Nephron (organoid): Measurements from ENCODE around the gene WDFY4.
A peak's percentile ranks its signal among the peaks of the same experiment; 100 is the strongest.

Experiments
- H3K27ac Mint-ChIP-seq, 3 experiments: 2 replicates each; pipeline ENCODE4 v1.8.0; 2020; ENCODE audit warnings: mixed read lengths in 3 of 3, mild to moderate bottlenecking in 2 of 3, moderate library complexity in 1 of 3
- H3K27me3 Mint-ChIP-seq: 2 replicates; pipeline ENCODE4 v1.8.0; 2021; ENCODE audit warnings: low read depth, mild to moderate bottlenecking, moderate library complexity, mixed read lengths
- H3K36me3 Mint-ChIP-seq: 2 replicates; pipeline ENCODE4 v1.8.0; 2020; ENCODE audit warnings: low read depth, mixed read lengths
- H3K4me1 Mint-ChIP-seq: 2 replicates; pipeline ENCODE4 v1.8.0; 2020; ENCODE audit warnings: mixed read lengths
- H3K4me3 Mint-ChIP-seq, 3 experiments: 2 replicates each; pipeline ENCODE4 v1.8.0; 2020; ENCODE audit warnings: mild to moderate bottlenecking in 3 of 3, mixed read lengths in 3 of 3, moderate library complexity in 2 of 3
- H3K9me3 Mint-ChIP-seq: 2 replicates; pipeline ENCODE4 v1.8.0; 2020; ENCODE audit warnings: mixed read lengths
- CTCF ChIP-seq, 3 experiments: fragments of 200-600 bp; sonication (generic); IDR thresholded peaks; one replicate each; pipeline ENCODE4 v1.5.0; 2021; ENCODE audit warnings: antibody characterized with exemption in 3 of 3; ENCODE audit not compliant: unreplicated experiment in 3 of 3

Gene WDFY4

GRCh38 chr10:48882881-48883280, 198.2 kb downstream of the WDFY4 start:
- Mint-ChIP-seq H3K36me3 (no peaks in the 10 kb centered on the region), H3K27ac (no peak overlapping the region), H3K4me1 (no peaks in the 10 kb centered on the region), H3K27me3 (peaks cover 24% of the 10 kb centered on the region), H3K9me3 (no peaks in the 10 kb centered on the region), H3K4me3 (no peak overlapping the region)
- no peak for TF ChIP-seq CTCF (IDR thresholded peaks at IDR 0.05; ENCODE audit: unreplicated experiment in 3 of 3)

DNA sequence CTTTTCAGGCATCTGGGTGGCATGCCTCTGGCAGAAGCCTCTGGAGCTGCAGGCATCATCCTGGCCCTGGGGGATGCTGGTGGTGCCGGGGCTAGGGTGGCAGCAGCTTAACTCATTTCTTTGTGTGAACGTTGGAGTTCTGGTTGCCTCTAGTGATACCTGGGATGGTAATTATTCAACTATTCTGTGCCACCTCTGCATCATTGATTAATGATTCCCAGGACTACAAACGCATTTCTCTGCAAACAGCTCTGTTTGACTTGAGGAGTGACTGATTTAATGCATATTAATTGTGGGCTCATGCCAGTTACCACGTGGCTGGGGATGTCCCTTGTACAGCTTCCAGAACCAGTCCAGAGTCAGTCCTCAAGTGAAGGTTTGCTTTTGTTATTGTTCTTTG, 199.0 kb downstream of the WDFY4 start:
- H3K4me3 Mint-ChIP-seq, result no peak overlapping the region
- H3K4me1 Mint-ChIP-seq, result no peaks in the 10 kb centered on the region
- no peaks in the 10 kb centered on the region for H3K36me3 Mint-ChIP-seq
- H3K9me3 Mint-ChIP-seq, result no peaks in the 10 kb centered on the region
- H3K27ac Mint-ChIP-seq, result no peak overlapping the region
- TF ChIP-seq CTCF (IDR thresholded peaks at IDR 0.05; ENCODE audit: unreplicated experiment in 3 of 3), result no peak
- H3K27me3 Mint-ChIP-seq, result peaks cover 21% of the 10 kb centered on the region

DNA sequence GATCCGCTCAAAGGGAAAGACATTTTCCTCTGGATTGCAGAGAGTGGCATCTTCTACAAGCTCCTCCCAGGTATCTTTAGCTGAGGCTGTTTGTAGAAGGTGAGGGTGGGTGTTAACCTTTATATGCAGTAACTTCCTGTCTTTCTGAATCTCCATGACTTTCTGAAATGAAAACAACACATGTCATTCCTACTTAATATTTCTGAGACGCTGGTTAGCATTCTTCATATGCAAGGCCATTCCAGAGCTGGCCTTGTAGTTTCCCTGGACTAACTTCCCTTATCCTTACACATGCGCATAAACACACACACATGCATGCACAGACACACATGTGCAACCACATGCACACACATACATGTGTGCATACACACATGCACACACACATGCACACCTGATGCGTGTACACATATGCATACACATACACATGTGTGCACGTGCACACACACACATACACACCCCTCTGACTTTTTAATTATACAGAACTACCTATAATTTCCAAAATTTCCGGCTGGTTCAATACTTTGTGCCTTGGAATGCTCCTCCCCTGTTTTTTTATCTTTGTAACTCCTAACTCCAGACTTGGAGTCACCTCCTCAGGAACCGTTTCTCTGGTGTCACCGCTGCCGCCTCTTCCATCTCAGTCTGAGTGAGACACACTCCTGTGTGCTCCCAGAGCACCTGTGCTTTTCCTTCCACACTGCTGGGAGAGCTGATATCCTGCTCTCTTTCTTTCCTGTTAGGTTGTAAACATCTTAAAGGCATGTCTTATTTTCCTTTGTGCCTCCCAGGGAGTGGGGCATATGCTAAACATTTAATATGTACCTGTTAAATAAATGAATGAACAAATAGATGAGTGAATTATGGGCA, 199.7 kb downstream of the WDFY4 start:
- Mint-ChIP-seq H3K27ac (no peak overlapping the region), H3K27me3 (peaks cover 20% of the 10 kb centered on the region), H3K4me1 (no peaks in the 10 kb centered on the region), H3K9me3 (no peaks in the 10 kb centered on the region), H3K36me3 (no peaks in the 10 kb centered on the region), H3K4me3 (no peak overlapping the region)
- TF ChIP-seq CTCF (IDR thresholded peaks at IDR 0.05; ENCODE audit: unreplicated experiment in 3 of 3), result no peak

- H3K36me3 Mint-ChIP-seq, result no peaks in the 10 kb centered on the region
- peaks cover 19% of the 10 kb centered on the region for H3K27me3 Mint-ChIP-seq
- H3K4me3 Mint-ChIP-seq, result no peak overlapping the region
- TF ChIP-seq CTCF (IDR thresholded peaks at IDR 0.05; ENCODE audit: unreplicated experiment in 3 of 3), result peak; percentile 44 to 59 (median 57)
- no peaks in the 10 kb centered on the region for H3K4me1 Mint-ChIP-seq
- H3K27ac Mint-ChIP-seq, result no peak overlapping the region
- no peaks in the 10 kb centered on the region for H3K9me3 Mint-ChIP-seq
Observed at GRCh38 chr10:48885376-48885775, 200.7 kb downstream of the WDFY4 start.

DNA sequence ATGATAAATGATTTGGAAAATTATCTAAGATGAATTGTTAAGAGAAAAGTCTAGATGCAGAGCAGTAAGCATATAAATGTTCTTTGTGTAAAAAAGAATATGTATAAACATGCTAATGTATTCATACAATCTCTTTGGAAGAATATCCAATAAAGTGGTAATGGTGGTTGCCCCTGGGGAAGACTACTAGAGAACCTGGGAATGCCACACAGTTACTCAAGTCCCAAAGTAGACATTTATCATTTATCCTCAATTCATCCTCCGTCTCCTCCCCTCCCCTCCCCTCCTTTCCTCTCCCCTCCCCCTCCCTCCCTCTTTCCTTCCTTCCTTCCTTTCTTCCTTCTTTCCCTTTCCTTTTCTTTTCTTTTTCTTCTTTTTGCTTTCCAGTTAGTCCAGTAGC, 203.3 kb downstream of the WDFY4 start:
- H3K27me3 Mint-ChIP-seq, result peaks cover 31% of the 10 kb centered on the region
- no peaks in the 10 kb centered on the region for H3K9me3 Mint-ChIP-seq
- no peak overlapping the region for H3K4me3 Mint-ChIP-seq
- no peak overlapping the region for H3K27ac Mint-ChIP-seq
- H3K4me1 Mint-ChIP-seq, result no peaks in the 10 kb centered on the region
- H3K36me3 Mint-ChIP-seq, result no peaks in the 10 kb centered on the region
- TF ChIP-seq CTCF (IDR thresholded peaks at IDR 0.05; ENCODE audit: unreplicated experiment in 3 of 3), result no peak
